Breast epithelium (tissue), 4 donors: ENCODE data around the gene MYBPC3. TPM values are rescaled to one million over a fixed set of nuclear protein-coding genes. Genes with fewer than 3 reads are reported as not detected.

Experiments used
- DNase-seq, 2 donors: peaks; one replicate each; pipeline ENCODE4 v3.0.0-alpha.2; 2019; ENCODE audit warnings: low spot score in 2 of 2
- H3K27ac ChIP-seq, 2 donors: fragments of 200-600 bp; sonication (generic) in 1 of 2; one replicate each; pipeline ENCODE4 v1.5.1; 2016 to 2019; ENCODE audit warnings: mild to moderate bottlenecking in 1 of 2
- H3K27me3 ChIP-seq, 2 donors: fragments of 200-600 bp; sonication (generic) in 1 of 2; one replicate each; pipeline versions ENCODE4 v1.5.1 to v1.6.0; 2017 to 2019; ENCODE audit warnings: control low read depth in 1 of 2, mild to moderate bottlenecking in 1 of 2
- H3K36me3 ChIP-seq: fragments of 200-600 bp; one replicate; pipeline ENCODE4 v1.5.1; 2019
- H3K4me1 ChIP-seq, 2 donors: fragments of 200-600 bp; sonication (generic); one replicate each; pipeline ENCODE4 v1.5.1; 2016 to 2019; ENCODE audit warnings: control low read depth in 1 of 2
- H3K4me3 ChIP-seq, 3 donors: fragments of 200-600 bp; sonication (generic); 1 replicate in 2 of 3; 2 replicates in 1 of 3; pipeline ENCODE4 v1.5.1; 2016 to 2019; ENCODE audit warnings: mild to moderate bottlenecking in 3 of 3, moderate library complexity in 2 of 3
- H3K9me3 ChIP-seq, 2 donors: fragments of 200-600 bp; sonication (generic) in 1 of 2; one replicate each; pipeline ENCODE4 v1.5.1; 2016 to 2019; ENCODE audit warnings: control low read depth in 1 of 2
- CTCF ChIP-seq, 3 donors: fragments of 450-650 bp; IDR thresholded peaks; one replicate each; pipeline ENCODE4 v1.5.1; 2016 to 2017; ENCODE audit warnings: antibody characterized with exemption in 3 of 3, mild to moderate bottlenecking in 3 of 3, moderate library complexity in 3 of 3
- POLR2A ChIP-seq: fragments of 450-650 bp; IDR thresholded peaks from one replicate; pipeline ENCODE4 v1.6.1; 2016; ENCODE audit warnings: antibody characterized with exemption, mild to moderate bottlenecking, moderate library complexity
- POLR2AphosphoS5 ChIP-seq, 3 donors: sonication (generic); formaldehyde crosslinking; IDR thresholded peaks; one replicate each; pipeline ENCODE4 v1.6.1; 2017; ENCODE audit warnings: antibody characterized with exemption in 3 of 3
- intact Hi-C: fragments of 100-400 bp; cut with DNase I; formaldehyde crosslinking; loops from one replicate; pipeline ENCODE4 v1.15.1; 2023; ENCODE audit warnings: low total_unique reads
- total RNA-seq, 3 donors: library from RNA; depleted of rRNA; stranded (reverse); fragments of >200 nt; gene quantifications; one replicate each; pipeline ENCODE4 v1.1.0, GENCODE V29; 2016

MYBPC3 gene
- total RNA-seq, 3 donors from 2014 or later, result under 0.01 TPM; not detected in 1

- intact Hi-C loops, result no loop called here
- no peak for DNase-seq
These were observed 68.4 kb downstream of the MYBPC3 start for GRCh38 chr11:47284151-47284550.

GRCh38 chr11:47282462-47282861, 70.0 kb downstream of the MYBPC3 start:
- intact Hi-C loops, result no loop called here

More at GRCh38 chr11:47284151-47284550, 68.4 kb downstream of the MYBPC3 start:
- Histone ChIP-seq H3K36me3 (peaks cover 33% of the 10 kb centered on the region), H3K27me3 (no peaks in the 10 kb centered on the region), H3K4me3 (no peak overlapping the region), H3K27ac (no peak overlapping the region), H3K4me1 (no peaks in the 10 kb centered on the region), H3K9me3 (no peaks in the 10 kb centered on the region)
- TF ChIP-seq CTCF (IDR thresholded peaks at IDR 0.05) (no peak), POLR2A (no peak), POLR2AphosphoS5 (IDR thresholded peaks at IDR 0.05) (no peak)

More at GRCh38 chr11:47282462-47282861, 70.0 kb downstream of the MYBPC3 start:
- Histone ChIP-seq H3K27ac (no peak overlapping the region), H3K4me1 (no peaks in the 10 kb centered on the region), H3K36me3 (peaks cover 43% of the 10 kb centered on the region), H3K9me3 (no peaks in the 10 kb centered on the region), H3K27me3 (no peaks in the 10 kb centered on the region), H3K4me3 (no peak overlapping the region)
- TF ChIP-seq POLR2AphosphoS5 (IDR thresholded peaks at IDR 0.05), result no peak
- no peak for TF ChIP-seq POLR2A
- TF ChIP-seq CTCF (IDR thresholded peaks at IDR 0.05), result no peak
- DNase-seq, result no peak

Other genes with a start within 250 kb of the MYBPC3 start
- 100 to 1,000 TPM; 139 to 183 (median 175) TPM for gene ARFGAP2, start 175.8 kb downstream of the MYBPC3 start, total RNA-seq
- gene PACSIN3, start 166.3 kb downstream of the MYBPC3 start, total RNA-seq, result 10 to 100 TPM in 2 of 3 donors, 1 to 10 TPM in 1; 9.9 to 47.3 (median 33.1) TPM
- 10 to 100 TPM; 31.2 to 44.5 (median 39.3) TPM for gene DDB2, start 137.7 kb downstream of the MYBPC3 start, total RNA-seq
- 10 to 100 TPM; 39.7 to 45.2 (median 41.9) TPM for gene ACP2, start 103.9 kb downstream of the MYBPC3 start, total RNA-seq
- 10 to 100 TPM; 56.1 to 92.4 (median 91.1) TPM for gene NR1H3, start 94.7 kb downstream of the MYBPC3 start, total RNA-seq
- 10 to 100 TPM; 43.3 to 56.5 (median 46.6) TPM for gene MADD, start 82.6 kb downstream of the MYBPC3 start, total RNA-seq
- gene SPI1, start 25.8 kb upstream of the MYBPC3 start, total RNA-seq, result 10 to 100 TPM; 12.5 to 34.9 (median 15.2) TPM
- gene SLC39A13, start 55.9 kb upstream of the MYBPC3 start, total RNA-seq, result 10 to 100 TPM; 42.9 to 58.1 (median 52.8) TPM
- gene PSMC3, start 73.7 kb upstream of the MYBPC3 start, total RNA-seq, result 100 to 1,000 TPM in 2 of 3 donors, 10 to 100 TPM in 1; 98.5 to 168 (median 144) TPM
- gene RAPSN, start 96.4 kb upstream of the MYBPC3 start, total RNA-seq, result under 1 TPM in 1 of 3 donors, not detected in 2; 0.64 TPM
- gene CELF1, start 200.4 kb upstream of the MYBPC3 start, total RNA-seq, result 100 to 1,000 TPM in 2 of 3 donors, 10 to 100 TPM in 1; 94.1 to 117 (median 114) TPM
- gene PTPMT1, start 212.9 kb upstream of the MYBPC3 start, total RNA-seq, result 100 to 1,000 TPM; 130 to 139 (median 137) TPM
- 10 to 100 TPM; 26.6 to 31.5 (median 26.9) TPM for gene KBTBD4, start 226.3 kb upstream of the MYBPC3 start, total RNA-seq
- 10 to 100 TPM; 49.0 to 59.7 (median 49.2) TPM for gene NDUFS3, start 226.4 kb upstream of the MYBPC3 start, total RNA-seq
- gene FAM180B, start 234.0 kb upstream of the MYBPC3 start, total RNA-seq, result 10 to 100 TPM in 1 of 3 donors, not detected in 2; 11.2 TPM
- 1 to 10 TPM in 2 of 3 donors, under 1 TPM in 1; 0.96 to 5.6 (median 4.4) TPM for gene C1QTNF4, start 241.7 kb upstream of the MYBPC3 start, total RNA-seq